NCI-H774 (cell line): ENCODE results near the gene SLC22A3.
"Not testable (repeated sequence)": the region's sequence is repeated elsewhere in the genome, so short reads cannot be mapped to it uniquely, and the experiment has no call there.

Experiments used
- DNase-seq: peaks from one replicate; lab custom pipeline; 2025; lab: John Stamatoyannopoulos, UW

The SLC22A3 gene

GRCh38 chr6:160336200-160336599 is 12.0 kb upstream of the SLC22A3 start:
- DNase-seq, result no peak

- no peak for DNase-seq
Observed at GRCh38 chr6:160337301-160337700, 10.9 kb upstream of the SLC22A3 start.

- DNase-seq, result no peak
Observed at GRCh38 chr6:160337991-160338390, 10.2 kb upstream of the SLC22A3 start.

GRCh38 chr6:160343144-160343543 is 5.0 kb upstream of the SLC22A3 start:
- no peak for DNase-seq

- no peak for DNase-seq
Observed at GRCh38 chr6:160344271-160344670, 3.9 kb upstream of the SLC22A3 start.

GRCh38 chr6:160347259-160348222 is 637 bp upstream of the SLC22A3 start:
- DNase-seq, result no peak

GRCh38 chr6:160349020-160349441 is 853 bp downstream of the SLC22A3 start:
- no peak for DNase-seq

GRCh38 chr6:160349814-160350350 is 1.7 kb downstream of the SLC22A3 start:
- no peak for DNase-seq

GRCh38 chr6:160353950-160354496 is 5.8 kb downstream of the SLC22A3 start:
- no peak for DNase-seq

- no peak for DNase-seq
Observed at GRCh38 chr6:160355001-160355400, 6.8 kb downstream of the SLC22A3 start.

GRCh38 chr6:160356074-160356744 is 8.0 kb downstream of the SLC22A3 start:
- DNase-seq, result peak; percentile 14

GRCh38 chr6:160357088-160357487 is 8.9 kb downstream of the SLC22A3 start:
- DNase-seq, result no peak

- DNase-seq, result no peak
Observed at GRCh38 chr6:160358225-160359119, 10.3 kb downstream of the SLC22A3 start.

- no peak for DNase-seq
Observed at GRCh38 chr6:160360955-160361354, 12.8 kb downstream of the SLC22A3 start.

GRCh38 chr6:160362556-160362955 is 14.4 kb downstream of the SLC22A3 start:
- DNase-seq, result no peak

GRCh38 chr6:160363016-160363996 is 15.1 kb downstream of the SLC22A3 start:
- no peak for DNase-seq

- DNase-seq, result no peak
Observed at GRCh38 chr6:160365117-160365516, 16.9 kb downstream of the SLC22A3 start.

- no peak for DNase-seq
Observed at GRCh38 chr6:160367798-160368547, 19.8 kb downstream of the SLC22A3 start.

GRCh38 chr6:160368670-160369069 is 20.5 kb downstream of the SLC22A3 start:
- DNase-seq, result no peak

GRCh38 chr6:160373601-160374000 is 25.4 kb downstream of the SLC22A3 start:
- not testable (repeated sequence) for DNase-seq
